HTR-8/SVneo (cell line): Measurements from ENCODE around the gene ZFC3H1.
"Not testable (repeated sequence)": the region's sequence is repeated elsewhere in the genome, so short reads cannot be mapped to it uniquely, and the experiment has no call there.

Experiments
- DNase-seq: peaks from one replicate; pipeline ENCODE4 v3.0.0; 2011; ENCODE audit warnings: low spot score, mixed read lengths; ENCODE audit not compliant: insufficient read length
- FAIRE-seq: peaks from 2 replicates; lab custom pipeline; 2011; peaks lifted over from hg19 to GRCh38; lab: Jason Lieb, UNC

The ZFC3H1 gene, protein sequence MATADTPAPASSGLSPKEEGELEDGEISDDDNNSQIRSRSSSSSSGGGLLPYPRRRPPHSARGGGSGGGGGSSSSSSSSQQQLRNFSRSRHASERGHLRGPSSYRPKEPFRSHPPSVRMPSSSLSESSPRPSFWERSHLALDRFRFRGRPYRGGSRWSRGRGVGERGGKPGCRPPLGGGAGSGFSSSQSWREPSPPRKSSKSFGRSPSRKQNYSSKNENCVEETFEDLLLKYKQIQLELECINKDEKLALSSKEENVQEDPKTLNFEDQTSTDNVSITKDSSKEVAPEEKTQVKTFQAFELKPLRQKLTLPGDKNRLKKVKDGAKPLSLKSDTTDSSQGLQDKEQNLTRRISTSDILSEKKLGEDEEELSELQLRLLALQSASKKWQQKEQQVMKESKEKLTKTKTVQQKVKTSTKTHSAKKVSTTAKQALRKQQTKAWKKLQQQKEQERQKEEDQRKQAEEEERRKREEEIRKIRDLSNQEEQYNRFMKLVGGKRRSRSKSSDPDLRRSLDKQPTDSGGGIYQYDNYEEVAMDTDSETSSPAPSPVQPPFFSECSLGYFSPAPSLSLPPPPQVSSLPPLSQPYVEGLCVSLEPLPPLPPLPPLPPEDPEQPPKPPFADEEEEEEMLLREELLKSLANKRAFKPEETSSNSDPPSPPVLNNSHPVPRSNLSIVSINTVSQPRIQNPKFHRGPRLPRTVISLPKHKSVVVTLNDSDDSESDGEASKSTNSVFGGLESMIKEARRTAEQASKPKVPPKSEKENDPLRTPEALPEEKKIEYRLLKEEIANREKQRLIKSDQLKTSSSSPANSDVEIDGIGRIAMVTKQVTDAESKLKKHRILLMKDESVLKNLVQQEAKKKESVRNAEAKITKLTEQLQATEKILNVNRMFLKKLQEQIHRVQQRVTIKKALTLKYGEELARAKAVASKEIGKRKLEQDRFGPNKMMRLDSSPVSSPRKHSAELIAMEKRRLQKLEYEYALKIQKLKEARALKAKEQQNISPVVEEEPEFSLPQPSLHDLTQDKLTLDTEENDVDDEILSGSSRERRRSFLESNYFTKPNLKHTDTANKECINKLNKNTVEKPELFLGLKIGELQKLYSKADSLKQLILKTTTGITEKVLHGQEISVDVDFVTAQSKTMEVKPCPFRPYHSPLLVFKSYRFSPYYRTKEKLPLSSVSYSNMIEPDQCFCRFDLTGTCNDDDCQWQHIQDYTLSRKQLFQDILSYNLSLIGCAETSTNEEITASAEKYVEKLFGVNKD (N-terminal part only)

DNA sequence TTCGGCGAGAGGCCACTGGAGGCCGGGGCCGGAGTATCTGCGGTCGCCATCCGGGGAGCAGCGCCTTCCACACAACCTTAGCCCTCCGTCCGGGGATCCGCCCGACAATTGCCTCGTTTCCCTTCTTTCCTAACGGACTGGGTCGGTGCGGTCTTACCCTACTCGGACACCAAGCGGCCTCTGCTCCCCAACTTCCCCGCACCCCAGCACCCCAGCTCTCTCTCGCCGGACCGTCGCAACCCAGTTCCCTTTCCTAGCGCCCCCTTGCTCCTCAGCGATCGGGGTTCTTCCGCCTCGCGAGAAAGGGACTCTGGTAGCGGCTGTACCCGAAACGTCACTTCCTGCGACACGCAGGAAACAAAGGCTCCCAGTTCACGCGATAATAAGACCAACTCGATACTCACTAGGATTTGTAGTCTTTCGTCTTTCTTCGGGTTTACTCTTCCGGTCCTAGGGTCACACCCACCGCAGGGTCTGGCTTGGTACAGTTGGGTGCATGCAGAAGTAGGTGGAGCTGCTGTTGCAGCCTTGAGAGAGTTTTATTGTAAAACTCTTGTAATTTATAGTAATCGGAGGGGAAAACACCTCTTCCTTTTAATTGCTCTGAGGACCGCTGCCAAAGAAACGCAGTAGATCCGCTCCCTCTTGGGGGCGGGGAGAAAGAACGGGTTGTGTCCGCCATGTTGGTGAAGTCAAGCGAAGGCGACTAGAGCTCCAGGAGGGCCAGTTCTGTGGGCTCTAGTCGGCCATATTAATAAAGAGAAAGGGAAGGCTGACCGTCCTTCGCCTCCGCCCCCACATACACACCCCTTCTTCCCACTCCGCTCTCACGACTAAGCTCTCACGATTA, at the start of gene ZFC3H1, which contains the start of gene THAP2:
Gene ZFC3H1 (minus strand): TSS at position 288 of the 850 bp plus-strand sequence. CDS start 238 bp downstream, at position 50.
Gene THAP2 (plus strand): TSS at position 741 of the 850 bp plus-strand sequence. CDS start 209 bp downstream, outside the sequence.
- peak; percentile 95 for DNase-seq
- peak; percentile 38 for FAIRE-seq

DNA sequence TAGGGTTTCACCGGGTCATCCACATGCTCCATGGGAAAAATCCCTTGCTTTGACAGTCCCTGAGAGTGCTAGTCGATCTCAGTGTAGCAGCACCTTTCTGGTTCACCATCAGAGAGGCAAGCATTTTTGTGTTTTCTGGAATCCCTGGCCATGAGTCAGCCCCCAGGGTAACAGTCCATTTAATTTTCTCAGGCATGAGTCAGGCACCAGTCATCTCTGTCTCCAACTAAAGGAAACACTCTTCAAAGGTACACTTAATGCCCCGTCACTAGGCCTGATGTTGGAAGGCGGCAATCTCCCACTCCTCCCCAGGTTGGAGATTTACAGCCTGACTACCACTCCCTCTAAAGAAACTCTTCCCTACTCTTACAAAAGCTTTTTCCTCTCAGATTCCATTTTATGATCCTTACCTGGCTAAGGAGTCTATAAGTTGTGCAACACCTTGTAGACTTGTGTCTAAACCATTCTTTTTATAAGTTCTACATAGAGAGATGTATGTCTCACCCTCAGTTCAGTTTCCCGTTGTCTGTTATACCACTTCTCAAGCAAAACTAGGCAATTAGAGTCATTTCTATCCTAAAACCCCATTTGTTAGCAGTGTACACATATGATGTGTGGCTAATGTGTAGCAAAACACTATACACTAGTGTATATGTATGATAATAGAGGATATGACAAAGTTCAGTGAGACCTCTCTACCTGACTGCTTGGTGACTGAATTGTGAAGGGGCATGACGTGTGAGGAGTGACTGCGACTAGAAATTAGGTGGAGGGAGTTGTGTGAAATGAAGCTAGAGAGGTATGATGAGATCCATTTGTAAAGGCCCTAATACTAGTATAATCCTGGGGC, 46.9 kb upstream of the ZFC3H1 start:
- FAIRE-seq (no peak), DNase-seq (peak; percentile 64)

DNA sequence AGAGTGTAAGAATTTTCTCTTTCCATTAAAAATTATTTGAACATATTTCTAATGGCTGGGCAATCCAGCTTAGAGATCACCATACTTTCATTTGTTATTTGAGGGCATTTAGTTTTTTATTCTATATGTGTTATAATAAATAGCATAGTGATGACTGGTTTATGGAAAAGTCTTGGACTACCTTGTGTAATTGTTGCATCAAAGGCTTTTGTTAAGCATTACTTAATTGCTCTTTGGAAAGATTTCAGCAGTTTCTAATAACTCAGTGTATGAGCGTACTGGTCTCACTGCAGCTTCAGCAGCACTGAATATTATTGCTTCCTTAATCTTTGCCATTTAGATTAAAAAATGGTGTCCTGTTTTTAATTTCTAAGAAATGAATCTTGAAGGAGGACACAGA, 45.0 kb upstream of the ZFC3H1 start:
- no peak for FAIRE-seq
- no peak for DNase-seq

DNA sequence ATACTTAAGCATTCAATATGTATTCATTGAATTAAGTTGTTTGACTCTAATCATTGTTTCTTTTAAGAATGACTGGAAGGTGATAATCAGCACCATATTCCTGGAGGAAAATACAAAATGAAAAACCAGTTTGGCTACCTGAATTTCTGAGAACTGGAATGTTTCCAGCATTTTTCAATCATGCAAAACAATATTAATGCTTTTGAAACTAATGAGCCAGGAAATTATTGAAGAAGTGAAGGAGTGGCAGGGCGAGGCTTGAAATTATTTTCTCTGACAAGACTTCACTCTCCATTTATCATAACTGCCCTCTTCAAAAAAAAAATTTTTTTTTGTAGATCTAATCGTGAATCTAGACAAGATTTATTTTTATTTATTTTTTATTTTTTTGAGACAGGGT, 41.3 kb upstream of the ZFC3H1 start:
- no peak for DNase-seq
- no peak for FAIRE-seq

DNA sequence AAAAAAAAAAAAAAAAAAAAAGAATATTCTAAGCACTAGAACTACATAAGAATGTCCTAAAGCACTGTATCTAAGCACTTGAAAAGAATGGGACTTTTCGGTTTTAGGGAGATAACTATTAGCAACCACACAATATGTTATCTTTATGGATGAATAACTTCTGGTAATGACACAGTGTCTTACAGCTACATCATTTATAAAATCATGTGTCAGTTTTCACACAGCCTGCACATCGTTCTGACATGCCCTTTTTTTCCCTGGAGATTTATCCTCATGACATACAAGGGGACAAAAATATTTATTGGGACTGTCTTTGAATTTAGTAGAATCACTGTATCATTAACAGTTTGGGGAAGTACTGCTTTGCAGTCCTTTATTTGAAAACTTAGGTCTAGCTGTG, 39.6 kb upstream of the ZFC3H1 start:
- FAIRE-seq (no peak), DNase-seq (no peak)

DNA sequence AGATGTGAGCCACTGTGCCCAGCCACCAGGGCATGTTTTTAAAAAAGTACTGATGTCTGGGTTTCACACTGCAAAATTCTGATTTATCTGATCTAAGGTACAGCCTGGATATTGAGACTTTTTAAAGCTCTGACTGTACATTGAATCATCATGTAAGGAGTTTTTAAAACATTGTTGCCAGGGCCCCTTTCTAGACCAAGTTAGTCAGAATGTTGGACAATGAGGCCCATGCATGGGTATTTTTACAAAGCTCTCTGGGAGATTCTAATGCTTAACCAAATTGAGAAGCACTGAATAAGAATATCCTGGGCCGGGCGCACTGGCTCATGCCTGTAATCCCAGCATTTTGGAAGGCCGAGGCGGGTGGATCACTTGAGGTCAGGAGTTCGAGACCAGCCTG, 38.9 kb upstream of the ZFC3H1 start:
- DNase-seq (no peak), FAIRE-seq (no peak)

DNA sequence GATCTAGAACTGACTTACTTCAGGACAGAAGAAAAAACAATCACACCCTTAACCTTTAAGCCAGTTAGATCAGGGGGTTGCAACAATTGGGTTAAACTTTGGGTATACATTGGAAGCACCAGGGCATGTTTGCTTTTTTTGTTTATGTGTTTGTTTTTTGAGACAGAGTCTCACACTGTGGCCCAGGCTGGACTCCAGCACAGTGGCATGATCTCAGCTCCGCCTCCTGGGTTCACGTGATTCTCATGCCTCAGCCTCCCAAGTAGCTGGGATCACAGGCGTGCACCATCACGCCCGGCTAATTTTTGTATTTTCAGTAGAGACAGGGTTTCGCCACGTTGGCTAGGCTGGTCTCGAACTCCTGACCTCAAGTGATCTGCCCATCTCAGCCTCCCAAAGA, 38.5 kb upstream of the ZFC3H1 start:
- not testable (repeated sequence) for DNase-seq, FAIRE-seq

DNA sequence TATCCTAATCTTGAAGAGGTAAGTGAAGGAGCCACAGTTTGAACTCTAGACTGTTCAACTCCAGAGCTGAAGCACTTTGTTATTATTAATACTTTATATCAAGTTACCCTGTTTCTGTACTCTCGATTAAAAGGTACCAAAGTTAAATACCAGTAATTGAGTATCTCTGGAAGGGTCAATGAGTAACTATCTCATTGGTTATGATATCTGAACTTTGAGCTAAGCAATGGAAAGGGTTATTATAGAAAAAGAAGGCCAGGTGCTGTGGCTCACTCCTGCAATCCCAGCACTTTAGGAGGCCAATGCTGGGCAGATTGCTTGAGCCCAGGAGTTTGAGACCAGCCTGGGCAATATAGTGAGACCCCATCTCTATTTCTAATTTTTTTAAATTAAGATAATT, 32.1 kb upstream of the ZFC3H1 start:
- no peak for FAIRE-seq

DNA sequence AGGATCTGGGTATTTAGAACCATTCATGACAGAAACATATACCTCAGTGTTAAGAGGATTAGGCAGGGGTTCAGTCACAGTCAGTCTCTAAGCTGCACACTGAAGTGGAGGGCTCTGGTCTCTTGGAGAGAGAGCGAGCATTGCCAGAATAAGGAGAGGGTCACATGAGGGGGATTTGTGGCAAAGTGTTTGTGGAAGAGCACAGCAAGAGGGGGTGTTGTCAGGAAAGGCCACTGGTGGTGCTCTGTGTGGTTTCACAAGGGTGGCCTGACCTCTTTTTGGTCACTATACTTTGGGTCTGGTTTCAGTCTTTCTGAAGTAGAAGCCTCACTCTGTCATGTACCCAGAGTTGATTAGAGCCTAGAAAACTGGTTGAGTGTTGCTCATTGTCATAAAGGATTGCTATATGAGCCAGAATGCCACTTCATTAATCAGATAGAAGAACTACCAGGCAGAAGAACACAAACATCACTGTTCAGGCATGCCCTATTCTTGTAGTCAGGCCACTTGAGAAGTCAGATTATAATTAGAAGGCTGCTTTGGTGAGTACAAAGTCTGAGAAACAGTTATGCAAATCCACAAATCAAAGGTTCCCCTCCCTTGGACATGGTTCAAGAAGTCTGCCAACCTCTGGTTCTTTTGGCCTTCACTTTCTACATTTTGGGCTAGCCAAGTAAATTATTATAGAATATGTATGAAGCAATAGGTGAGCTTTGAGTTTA, 30.6 kb upstream of the ZFC3H1 start:
- DNase-seq (no peak), FAIRE-seq (no peak)

More for the DNA sequence above, 32.1 kb upstream of the ZFC3H1 start:
- no peak for DNase-seq

DNA sequence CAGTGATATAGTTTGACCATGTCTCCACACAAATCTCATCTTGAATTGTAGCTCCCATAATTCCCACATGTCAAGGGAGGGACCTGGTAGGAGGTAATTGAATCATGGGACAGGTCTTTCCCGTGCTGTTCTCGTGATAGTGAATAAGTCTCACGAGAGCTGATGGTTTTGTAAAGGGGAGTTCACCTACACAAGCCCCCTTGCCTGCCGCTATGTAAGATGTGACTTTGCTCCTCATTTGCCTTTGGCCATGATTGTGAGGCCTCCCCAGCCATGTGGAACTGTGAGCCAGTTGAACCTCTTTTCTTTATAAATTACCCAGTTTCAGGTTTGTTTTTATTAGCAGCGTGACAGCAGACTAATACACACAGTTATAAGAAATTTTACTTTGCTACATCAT, 30.0 kb upstream of the ZFC3H1 start:
- DNase-seq, FAIRE-seq: not testable (repeated sequence)

DNA sequence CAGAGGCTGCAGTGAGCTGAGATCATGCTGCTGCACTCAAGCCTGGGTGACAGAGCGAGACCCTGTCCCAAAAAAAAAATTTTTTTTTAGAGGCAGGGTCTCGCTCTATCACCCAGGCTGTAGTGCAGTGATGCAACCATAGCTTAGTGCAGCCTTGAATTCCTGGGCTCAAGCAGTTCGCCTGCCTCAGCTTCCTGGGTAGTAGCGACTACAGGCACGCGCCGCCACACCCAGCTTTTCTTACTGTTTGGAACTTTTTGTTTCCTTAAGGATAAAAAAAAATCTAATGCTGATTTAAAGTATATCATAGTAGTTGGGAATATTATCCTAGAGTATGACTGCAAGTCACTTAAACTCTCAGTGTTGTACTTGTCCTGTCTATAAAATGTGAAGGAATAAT, 29.5 kb upstream of the ZFC3H1 start:
- DNase-seq (no peak), FAIRE-seq (no peak)

DNA sequence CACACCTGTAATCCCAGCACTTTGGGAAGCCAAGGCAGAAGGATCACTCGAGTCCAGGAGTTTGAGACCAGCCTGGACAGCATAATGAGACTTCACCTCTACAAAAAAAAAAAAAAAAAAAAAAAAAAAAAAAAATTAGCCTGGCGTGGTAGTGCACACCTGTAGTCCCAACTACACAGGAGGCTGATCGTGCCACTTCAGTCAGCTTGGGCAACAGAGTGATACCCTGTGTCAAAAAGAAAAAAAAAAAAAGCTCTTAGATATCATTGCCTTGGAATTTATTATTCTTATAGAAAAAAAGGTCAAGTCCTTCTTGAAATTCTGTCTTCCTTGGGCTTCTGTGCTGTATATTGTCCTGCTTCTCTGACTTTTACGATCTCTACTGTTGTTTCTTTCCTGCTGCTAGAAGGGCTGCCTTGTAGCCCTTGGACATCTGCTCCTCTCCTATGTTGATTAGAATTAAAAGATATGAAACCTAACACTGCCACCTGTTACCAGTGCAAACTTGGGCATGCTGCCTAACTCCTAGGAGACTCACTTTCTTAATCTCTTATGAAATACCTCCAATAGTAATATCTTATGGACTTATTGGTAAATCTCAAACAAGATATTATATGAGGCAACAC, 28.0 kb upstream of the ZFC3H1 start:
- DNase-seq (no peak), FAIRE-seq (no peak)

DNA sequence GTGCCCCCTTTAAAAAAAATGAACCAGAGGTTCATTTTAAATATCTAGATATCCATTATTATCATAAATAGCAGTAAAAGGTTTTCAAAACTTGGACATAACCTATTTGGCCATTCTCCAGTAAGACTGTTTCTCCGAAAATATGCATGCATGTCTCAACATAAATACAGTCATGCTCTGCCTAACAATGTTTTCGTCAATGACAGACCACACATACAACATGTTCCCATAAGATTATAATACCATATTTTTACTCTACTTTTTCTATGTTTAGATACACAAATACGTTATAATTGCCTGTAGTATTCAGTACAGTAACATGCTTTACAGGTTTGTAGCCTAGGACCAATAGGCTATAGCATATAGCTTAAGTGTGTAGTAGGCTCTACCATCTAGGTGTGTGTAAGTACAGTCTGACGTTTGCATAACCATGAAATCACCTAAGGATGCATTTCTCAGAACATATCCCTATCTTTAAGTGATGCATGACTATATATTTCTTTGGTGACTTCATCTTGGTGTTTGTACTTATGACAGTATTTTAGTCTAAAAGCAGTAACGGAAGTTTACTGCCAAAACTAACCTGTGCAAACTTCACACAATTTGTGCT, 25.4 kb upstream of the ZFC3H1 start:
- DNase-seq, result no peak
- no peak for FAIRE-seq

DNA sequence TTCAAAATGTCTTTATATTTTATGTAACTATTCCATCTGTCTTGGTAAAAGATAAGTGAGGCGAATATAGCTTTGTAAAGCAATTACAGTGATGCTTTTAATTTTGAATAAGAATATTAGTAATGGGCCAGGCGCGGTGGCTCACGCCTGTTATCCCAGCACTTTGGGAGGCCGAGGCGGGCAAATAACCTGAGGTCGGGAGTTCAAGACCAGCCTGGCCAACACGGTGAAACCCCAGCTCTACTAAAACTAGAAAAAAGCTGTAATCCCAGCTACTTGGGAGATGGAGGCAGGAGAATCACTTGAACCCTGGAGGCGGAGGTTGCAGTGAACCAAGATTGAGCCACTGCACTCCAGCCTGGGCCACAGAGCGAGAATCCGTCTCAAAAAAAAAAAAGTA, 23.5 kb upstream of the ZFC3H1 start:
- FAIRE-seq, DNase-seq: not testable (repeated sequence)

DNA sequence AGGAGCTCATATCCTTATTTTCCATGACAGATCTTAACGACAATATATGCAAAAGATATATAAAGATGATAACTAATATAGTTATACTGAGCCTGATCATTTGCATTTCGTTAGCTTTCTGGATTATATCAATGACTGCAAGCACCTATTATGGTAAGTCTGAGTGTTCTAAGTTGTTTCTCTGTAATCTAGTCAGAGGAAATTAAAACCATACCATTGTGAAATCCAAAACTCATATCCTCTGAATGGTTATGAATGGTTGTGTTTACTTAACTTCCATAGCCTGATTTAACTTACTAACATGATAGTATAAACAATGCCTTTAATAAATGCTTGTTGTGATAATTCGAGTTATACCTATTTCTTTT, 23.0 kb upstream of the ZFC3H1 start:
- DNase-seq, result no peak
- FAIRE-seq, result no peak

DNA sequence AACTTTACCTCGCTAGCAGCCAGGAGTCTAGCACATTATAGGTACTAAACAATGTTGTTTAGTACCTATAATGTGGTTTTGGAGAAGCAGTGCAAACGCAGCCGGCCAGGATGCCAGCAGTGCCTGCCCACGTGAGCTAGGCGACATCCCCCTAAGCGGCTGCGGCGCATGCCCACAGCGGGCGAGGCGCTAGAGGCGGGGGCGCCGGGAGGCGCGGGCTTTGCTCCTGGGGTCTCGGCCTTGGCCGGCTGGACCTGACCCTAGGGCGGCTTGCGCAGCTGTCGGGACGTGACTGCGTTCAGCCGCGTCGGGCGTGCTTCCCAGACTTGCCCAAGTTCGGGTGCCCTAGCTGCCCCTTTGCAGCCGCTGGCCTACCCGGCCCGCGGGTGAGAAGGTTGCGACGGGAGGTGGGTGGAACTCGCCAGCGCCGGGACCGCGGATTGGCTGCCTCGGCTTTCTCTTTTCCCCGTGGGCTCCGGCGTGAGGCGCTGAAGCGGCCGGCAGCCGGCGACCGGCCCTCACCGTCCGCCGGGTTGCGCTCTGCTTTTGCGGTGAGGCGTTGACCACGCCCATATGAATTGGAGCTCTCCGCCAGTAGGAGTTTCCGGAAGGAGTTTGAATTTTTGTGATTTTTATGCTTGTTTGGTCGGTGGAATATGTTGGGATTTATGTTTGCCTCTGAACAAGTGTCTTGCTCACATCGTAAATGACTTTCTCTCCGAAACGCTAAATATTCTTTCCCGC, 22.4 kb upstream of the ZFC3H1 start, which contains the start of gene TMEM19:
Gene TMEM19 (plus strand): TSS at position 169 of the 744 bp plus-strand sequence. CDS start 599 bp downstream, outside the sequence.
- peak; percentile 85 for FAIRE-seq
- peak; percentile 78 for DNase-seq
